ENCODE results near the gene COA3. TPM values are rescaled to one million over a fixed set of nuclear protein-coding genes. Genes with fewer than 3 reads are reported as not detected.

Gene COA3
- total and polyA plus RNA-seq, 12 donors, result 56.1 to 142 (median 75.4) TPM

DNA sequence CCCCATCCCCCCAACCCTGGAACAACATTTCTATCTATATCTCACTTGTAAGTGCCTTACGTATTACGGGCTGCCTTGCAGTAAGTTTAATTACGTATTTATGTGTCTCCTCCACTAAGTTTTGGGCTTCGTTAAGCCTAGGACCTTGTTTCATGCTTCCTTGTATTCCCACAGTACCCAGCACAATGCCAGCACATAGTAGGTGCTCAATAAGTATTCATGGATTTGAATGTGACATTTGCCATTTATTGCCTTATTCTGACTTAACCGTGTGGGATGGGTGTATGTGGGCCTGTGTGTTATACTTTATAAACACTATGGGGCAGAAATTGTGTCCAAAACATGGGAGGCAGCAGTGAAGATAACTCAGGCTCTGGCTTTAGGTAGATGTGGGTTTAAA, 6.0 kb downstream of the COA3 start:
- WGBS, 2 donors, result 57 to 62% methylated on average over 5 of the region's 5 CpGs
- Histone ChIP-seq H3K4me1 (peaks cover 0 to 10% (median 9%) of the 10 kb centered on the region in 9 donors), H3K27ac (no peak overlapping the region), H3K4me3 (no peak overlapping the region), H3K9me3 (no peaks in the 10 kb centered on the region), H3K36me3 (peaks cover 0 to 19% (median 4%) of the 10 kb centered on the region in 9 donors), H3K27me3 (peaks cover 0 to 24% (median 7%) of the 10 kb centered on the region in 7 donors)
- ATAC-seq, result no peak
- TF ChIP-seq, protein P1, sequence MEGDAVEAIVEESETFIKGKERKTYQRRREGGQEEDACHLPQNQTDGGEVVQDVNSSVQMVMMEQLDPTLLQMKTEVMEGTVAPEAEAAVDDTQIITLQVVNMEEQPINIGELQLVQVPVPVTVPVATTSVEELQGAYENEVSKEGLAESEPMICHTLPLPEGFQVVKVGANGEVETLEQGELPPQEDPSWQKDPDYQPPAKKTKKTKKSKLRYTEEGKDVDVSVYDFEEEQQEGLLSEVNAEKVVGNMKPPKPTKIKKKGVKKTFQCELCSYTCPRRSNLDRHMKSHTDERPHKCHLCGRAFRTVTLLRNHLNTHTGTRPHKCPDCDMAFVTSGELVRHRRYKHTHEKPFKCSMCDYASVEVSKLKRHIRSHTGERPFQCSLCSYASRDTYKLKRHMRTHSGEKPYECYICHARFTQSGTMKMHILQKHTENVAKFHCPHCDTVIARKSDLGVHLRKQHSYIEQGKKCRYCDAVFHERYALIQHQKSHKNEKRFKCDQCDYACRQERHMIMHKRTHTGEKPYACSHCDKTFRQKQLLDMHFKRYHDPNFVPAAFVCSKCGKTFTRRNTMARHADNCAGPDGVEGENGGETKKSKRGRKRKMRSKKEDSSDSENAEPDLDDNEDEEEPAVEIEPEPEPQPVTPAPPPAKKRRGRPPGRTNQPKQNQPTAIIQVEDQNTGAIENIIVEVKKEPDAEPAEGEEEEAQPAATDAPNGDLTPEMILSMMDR (IDR thresholded peaks at IDR 0.05), result no peak
- intact Hi-C loops (cut with DNase I), result loop anchor here in 1 of 10 donors (10.0 kb wide), 1 partner anchor 188 kb away; the partner anchor contains the start of genes RETREG3 and TUBG1
- DNase-seq, result no peak

DNA sequence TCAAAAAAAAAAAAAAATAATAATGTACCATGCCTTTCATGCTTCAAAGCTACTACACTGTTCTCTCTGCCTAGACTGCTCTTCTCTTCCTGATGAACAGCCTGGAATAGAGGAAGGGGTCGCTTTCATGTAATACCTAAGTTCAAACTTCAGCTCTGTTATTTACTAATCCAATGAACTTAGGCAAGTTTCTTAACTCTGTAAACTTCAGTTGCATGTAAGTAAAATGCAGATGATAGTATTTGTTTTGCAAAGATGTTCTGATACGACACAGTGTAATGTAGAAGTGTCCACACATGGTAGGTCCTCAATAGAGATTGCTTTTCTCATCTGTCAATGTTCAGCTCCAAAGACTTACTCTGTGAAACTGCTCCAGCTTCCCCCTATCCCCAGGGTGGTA, 6.6 kb downstream of the COA3 start:
- WGBS, 2 donors, result 67 to 74% methylated on average over 2 of the region's 2 CpGs
- Histone ChIP-seq H3K4me3 (no peak overlapping the region), H3K36me3 (peaks cover 0 to 18% (median 4%) of the 10 kb centered on the region in 9 donors), H3K27me3 (peaks cover 0 to 30% (median 13%) of the 10 kb centered on the region in 7 donors), H3K27ac (no peak overlapping the region), H3K4me1 (peaks cover 0 to 4% (median 3%) of the 10 kb centered on the region in 9 donors), H3K9me3 (no peaks in the 10 kb centered on the region)
- DNase-seq (no peak), ATAC-seq (no peak)
- TF ChIP-seq, protein P1 (IDR thresholded peaks at IDR 0.05), result no peak
- intact Hi-C loops (cut with DNase I), result loop anchor here in 1 of 10 donors (10.0 kb wide), 1 partner anchor 187 kb away; the partner anchor contains the start of genes RETREG3 and TUBG1

DNA sequence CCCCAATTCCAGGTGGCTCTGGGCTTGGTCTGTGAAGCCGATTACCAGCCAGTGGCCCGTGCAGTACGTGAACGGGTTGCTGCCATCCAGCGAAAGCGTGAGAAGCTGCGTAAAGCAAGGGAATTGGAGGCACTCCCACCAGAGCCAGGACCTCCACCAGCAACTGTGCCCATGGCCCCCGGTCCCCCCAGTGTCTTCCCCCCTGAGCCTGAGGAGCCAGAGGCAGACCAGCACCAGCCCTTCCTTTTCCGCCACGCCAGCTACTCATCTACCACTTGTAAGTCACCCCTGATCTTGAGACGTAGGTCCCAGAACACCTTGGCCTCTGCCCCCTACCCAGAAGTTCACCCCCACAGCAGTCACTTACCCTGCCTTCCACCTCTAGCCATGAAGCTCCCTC, 11.2 kb downstream of the COA3 start:
- DNase-seq, result no peak
- TF ChIP-seq, protein P1 (IDR thresholded peaks at IDR 0.05), result no peak
- Histone ChIP-seq H3K27me3 (peaks cover 0 to 77% (median 60%) of the 10 kb centered on the region in 7 donors), H3K36me3 (no peaks in the 10 kb centered on the region), H3K27ac (no peak overlapping the region), H3K4me1 (peaks cover 3 to 21% (median 15%) of the 10 kb centered on the region in 9 donors), H3K4me3 (no peak overlapping the region), H3K9me3 (no peaks in the 10 kb centered on the region)
- intact Hi-C loops (cut with DNase I), result no loop called here
- ATAC-seq, result no peak
- WGBS, 2 donors, result 78 to 88% methylated on average over 11 of the region's 11 CpGs

DNA sequence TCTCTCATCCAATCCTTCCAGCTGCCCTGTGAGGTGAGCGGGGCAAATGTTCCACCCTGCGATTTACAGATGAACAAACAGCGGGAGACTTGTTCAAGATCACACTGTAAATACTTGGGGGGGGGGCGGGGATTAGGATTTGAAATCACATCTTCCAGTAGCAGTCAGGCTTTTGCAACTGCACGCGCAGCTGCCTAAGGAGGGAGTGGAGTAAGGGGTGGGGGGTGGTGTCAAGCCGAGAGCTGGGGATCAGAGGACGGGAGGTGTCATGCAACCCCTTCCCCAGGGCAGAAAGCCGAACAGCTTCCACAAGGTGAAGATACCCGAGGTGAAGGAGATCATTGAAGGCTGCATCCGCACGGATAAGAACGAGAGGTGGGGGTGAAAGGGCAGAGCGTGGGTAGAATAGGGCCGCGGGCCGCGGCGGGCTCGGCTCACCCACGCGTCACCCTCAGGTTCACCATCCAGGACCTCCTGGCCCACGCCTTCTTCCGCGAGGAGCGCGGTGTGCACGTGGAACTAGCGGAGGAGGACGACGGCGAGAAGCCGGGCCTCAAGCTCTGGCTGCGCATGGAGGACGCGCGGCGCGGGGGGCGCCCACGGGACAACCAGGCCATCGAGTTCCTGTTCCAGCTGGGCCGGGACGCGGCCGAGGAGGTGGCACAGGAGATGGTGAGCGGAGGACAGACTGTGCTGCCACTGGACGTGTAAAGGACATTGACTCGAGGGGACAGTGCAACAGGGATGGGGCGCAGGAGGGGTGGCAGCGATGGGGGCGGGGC, 13.5 kb downstream of the COA3 start:
- Histone ChIP-seq H3K36me3 (no peaks in the 10 kb centered on the region), H3K4me3 (no peak overlapping the region), H3K27me3 (peaks cover 0 to 95% (median 81%) of the 10 kb centered on the region in 7 donors), H3K27ac (no peak overlapping the region), H3K4me1 (peaks cover 8 to 34% (median 24%) of the 10 kb centered on the region in 9 donors), H3K9me3 (no peaks in the 10 kb centered on the region)
- intact Hi-C loops (cut with DNase I), result no loop called here
- 8 to 9% methylated on average over 52 of the region's 52 CpGs for WGBS, 2 donors
- DNase-seq, result no peak
- TF ChIP-seq, protein P1 (IDR thresholded peaks at IDR 0.05), result no peak
- ATAC-seq, result no peak

Data from heart right ventricle (tissue), 16 donors.